Measurements from ENCODE around the gene NOTCH1.

DNA sequence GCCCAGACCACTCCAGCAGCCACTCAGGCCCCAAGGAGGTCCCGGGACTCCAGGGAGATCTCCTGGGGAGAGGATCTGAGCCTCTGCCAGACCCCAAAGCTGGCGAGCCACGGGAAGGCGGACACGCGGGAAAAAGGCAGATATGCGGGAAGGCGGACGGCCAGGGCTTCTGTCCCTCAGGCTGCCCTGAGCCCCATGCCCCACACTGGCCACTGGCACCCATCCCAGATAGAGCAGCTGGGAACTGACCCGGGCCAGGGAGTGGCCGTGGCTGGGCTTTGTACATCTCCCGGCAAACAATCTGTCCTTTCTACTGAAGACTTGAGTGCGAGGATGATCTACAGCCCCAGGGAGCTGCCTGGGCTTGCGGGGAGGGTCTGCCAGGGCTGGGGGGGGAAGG, 21.1 kb upstream of the NOTCH1 start:
- TF ChIP-seq, protein P1, sequence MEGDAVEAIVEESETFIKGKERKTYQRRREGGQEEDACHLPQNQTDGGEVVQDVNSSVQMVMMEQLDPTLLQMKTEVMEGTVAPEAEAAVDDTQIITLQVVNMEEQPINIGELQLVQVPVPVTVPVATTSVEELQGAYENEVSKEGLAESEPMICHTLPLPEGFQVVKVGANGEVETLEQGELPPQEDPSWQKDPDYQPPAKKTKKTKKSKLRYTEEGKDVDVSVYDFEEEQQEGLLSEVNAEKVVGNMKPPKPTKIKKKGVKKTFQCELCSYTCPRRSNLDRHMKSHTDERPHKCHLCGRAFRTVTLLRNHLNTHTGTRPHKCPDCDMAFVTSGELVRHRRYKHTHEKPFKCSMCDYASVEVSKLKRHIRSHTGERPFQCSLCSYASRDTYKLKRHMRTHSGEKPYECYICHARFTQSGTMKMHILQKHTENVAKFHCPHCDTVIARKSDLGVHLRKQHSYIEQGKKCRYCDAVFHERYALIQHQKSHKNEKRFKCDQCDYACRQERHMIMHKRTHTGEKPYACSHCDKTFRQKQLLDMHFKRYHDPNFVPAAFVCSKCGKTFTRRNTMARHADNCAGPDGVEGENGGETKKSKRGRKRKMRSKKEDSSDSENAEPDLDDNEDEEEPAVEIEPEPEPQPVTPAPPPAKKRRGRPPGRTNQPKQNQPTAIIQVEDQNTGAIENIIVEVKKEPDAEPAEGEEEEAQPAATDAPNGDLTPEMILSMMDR (conservative IDR thresholded peaks at IDR 0.05; ENCODE audit: low read depth, low read length): no peak
- TF ChIP-seq, protein P2, sequence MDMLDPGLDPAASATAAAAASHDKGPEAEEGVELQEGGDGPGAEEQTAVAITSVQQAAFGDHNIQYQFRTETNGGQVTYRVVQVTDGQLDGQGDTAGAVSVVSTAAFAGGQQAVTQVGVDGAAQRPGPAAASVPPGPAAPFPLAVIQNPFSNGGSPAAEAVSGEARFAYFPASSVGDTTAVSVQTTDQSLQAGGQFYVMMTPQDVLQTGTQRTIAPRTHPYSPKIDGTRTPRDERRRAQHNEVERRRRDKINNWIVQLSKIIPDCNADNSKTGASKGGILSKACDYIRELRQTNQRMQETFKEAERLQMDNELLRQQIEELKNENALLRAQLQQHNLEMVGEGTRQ (IDR thresholded peaks at IDR 0.05; ENCODE audit: low read depth, low read length): no peak
- no peak for TF ChIP-seq MAFK (IDR thresholded peaks at IDR 0.05; ENCODE audit: low read depth, low read length)
- TF ChIP-seq RAD21 (IDR thresholded peaks at IDR 0.05; ENCODE audit: low read length): no peak
- no peak for TF ChIP-seq POLR2A (IDR thresholded peaks at IDR 0.05; ENCODE audit: low read depth, low read length)

All from IMR-90 (cell line).